Cardiac septum (tissue), 1 donor: ENCODE measurements around the gene IRF4. TPM values are rescaled to one million over a fixed set of nuclear protein-coding genes. Genes with fewer than 3 reads are reported as not detected.

ENCODE experiments used
- DNase-seq: peaks from one replicate; pipeline ENCODE4 v3.0.0-alpha.2; 2020; ENCODE audit warnings: low spot score
- intact Hi-C: fragments of 100-400 bp; cut with DNase I; formaldehyde crosslinking; loops from one replicate; pipeline ENCODE4 v1.14.0; 2022
- total RNA-seq: library from RNA; stranded (reverse); fragmentation: NEBNext Ultra II Directional; extraction: Animal tissue kit (Norgen Biotek cat#: 25700); gene quantifications from one replicate; pipeline ENCODE4 v1.2.1, GENCODE V29; 2021
- donor health status: DM: no; HTN: no; CAD: no.

The IRF4 gene
- total RNA-seq, 1 donor from 2014 or later, result 0.89 TPM

GRCh38 chr6:352896-353470, 38.6 kb upstream of the IRF4 start:
- no peak for DNase-seq
- intact Hi-C loops, result no loop called here

DNA sequence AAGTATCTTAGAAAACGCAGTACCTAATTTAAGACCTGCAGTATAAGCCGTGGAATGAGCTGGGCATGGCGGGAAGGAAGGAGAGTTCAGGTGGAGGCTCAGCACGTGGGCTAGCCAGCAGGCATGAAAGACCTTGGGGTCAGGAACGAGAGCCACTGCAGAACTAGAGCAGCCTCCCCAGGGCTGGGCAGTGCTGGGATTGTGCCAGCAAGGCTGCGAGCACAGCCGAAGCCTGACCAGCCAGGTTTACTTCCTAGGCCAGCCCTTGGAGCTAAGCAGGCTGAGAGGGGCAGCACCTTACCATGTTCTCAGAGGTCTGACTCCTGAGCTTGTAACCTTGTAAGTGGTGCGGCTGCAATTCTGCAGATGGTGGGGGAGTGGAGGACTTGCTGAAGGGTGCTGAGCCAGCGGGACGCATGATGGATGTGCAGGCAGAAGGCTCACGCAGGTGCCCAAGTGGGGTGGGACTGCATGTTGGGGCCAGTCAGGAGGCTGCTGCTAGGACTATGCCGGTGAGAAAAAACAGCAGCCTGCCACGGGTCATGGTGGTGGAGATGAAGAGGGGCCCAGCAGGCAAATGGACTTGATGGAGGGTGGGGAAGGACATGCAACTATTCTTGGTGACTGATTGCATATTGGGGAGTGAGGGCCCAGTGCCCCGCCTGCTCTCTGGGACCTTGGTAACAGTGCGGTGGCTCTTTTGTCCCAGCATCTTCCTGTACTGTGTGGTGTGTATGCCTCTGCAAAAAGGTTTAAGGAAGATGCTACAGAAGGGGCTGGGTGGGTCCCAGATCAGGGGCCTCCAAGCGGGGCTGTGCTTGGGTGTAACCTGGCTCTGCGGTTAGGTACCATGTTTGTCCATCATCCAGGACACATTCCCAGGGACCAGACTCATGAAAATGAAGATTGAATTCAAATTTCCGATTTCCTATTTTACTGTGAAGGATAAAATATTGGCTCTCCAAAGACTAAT, 37.6 kb upstream of the IRF4 start:
- intact Hi-C loops, result no loop called here
- DNase-seq, result no peak

DNA sequence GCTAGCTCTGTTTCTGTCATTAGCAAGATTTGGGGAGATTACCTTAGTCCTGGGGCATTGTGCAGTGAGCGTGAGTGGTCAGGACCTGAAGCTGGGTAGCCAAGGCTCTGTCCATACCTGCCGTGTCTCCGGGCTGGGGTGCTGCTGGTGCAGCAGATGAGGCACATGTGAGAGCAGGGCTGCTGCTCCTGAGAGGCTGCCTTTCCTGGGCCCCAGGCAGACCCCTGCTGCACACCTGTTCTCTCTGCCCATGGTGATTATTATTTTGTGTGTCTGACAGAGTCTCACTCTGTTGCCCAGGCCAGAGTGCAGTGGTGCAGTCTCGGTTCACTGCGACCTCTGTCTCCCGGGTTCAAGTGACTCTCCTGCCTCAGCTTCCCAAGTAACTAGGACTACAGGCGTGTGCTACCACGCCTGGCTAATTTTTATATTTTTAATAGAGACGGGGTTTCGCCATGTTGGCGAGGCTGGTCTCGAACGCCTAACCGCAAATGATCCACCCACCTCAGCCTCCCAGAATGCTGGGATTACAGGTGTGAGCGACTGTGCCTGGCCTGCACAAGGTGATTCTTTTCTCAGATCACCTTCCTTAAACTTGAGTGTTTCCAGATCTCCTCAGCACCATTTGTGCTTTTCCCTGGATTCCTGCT, 36.8 kb upstream of the IRF4 start:
- DNase-seq, result no peak

GRCh38 chr6:355373-356208, 36.0 kb upstream of the IRF4 start:
- no peak for DNase-seq
- intact Hi-C loops, result no loop called here

More for the DNA sequence above, 36.8 kb upstream of the IRF4 start:
- intact Hi-C loops, result no loop called here

DNA sequence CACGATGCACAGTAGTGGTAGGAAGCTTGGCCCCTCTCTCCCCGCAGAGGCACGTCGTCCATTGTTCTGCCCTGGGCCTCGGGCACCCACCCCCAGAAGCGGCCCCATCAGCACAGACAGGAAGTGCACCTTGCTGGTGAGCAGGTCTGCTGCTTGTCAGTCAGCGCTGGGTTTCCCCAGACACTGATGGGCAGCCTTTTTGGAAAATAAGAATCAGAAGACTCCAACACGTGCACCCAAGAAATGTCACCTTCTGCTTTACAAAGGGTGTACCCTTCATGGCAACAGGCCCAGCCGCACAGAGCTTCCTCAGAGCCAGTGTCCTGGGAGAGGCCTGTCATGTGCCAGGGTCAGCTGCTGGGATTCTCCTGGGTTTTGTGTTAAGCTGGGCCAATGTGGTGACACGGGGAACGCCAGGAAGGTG, 34.7 kb upstream of the IRF4 start:
- DNase-seq, result peak; percentile 77
- intact Hi-C loops, result no loop called here

DNA sequence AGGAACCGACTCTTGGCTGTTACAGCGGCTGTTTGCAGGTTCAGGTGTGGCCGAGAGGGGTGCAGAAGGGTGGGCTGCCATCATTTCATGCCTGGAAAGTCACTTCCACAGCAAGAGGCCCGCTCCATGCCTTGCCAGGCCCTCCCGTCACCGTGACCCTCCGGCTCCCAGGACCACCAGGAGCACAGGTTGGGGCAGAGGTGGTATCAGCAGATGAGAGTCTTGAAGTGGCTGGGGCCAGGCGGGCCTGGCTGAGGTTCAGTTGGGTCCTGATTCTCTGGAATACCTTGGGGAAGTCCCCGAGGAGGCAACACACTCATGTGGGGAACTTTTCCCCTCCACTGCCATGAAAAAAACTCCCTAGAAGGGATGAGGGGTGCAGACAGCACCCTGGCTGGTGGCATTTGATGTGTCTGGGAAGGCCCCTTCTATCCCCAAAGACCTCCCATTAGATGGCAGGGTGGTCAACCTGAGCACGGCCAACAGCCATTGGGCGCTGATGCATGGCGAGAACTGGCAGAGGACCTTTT, 34.2 kb upstream of the IRF4 start:
- intact Hi-C loops, result no loop called here
- no peak for DNase-seq

- DNase-seq, result no peak
- intact Hi-C loops, result no loop called here
These were observed 33.7 kb upstream of the IRF4 start for GRCh38 chr6:357791-358341.

DNA sequence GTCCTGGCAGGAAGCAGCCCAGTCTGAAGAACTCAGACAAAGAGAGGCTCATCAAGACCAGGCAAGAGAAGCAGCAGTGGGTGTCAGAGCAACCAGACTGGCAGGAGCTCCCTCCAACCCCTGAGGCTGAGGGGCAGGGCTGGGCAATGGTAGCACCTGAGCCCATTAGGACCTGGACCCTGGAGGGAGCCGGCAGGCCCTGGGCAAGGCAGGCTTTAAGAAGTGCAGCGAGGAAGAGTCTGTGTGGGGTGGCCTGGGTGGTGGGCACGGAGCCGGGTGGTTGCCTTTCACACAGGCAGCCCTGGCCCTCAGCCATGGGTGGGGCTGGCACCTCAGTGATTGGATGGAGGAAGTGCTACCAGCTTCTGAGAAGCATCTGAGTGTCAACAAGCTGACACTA, 33.1 kb upstream of the IRF4 start:
- intact Hi-C loops, result no loop called here
- DNase-seq, result no peak

DNA sequence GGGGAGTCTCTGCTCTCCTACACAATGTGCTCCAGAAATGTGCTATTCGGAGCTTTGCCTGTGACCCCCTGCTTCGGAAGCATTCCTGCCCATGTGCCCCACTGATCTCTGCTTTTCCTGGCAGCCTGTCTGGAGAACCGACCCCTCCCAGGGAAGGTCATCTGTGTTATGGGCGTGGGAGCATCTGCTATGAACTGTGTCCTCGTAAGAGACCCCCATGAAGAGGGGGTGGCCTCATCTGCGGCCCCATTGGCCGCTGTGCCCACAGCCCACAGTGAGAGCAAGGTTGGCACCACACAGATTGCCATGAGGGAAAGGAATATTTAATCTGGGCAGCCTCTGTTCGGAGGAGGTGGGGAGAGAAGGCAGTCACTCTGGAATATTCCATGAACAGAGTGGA, 32.7 kb upstream of the IRF4 start:
- no peak for DNase-seq
- intact Hi-C loops, result no loop called here

DNA sequence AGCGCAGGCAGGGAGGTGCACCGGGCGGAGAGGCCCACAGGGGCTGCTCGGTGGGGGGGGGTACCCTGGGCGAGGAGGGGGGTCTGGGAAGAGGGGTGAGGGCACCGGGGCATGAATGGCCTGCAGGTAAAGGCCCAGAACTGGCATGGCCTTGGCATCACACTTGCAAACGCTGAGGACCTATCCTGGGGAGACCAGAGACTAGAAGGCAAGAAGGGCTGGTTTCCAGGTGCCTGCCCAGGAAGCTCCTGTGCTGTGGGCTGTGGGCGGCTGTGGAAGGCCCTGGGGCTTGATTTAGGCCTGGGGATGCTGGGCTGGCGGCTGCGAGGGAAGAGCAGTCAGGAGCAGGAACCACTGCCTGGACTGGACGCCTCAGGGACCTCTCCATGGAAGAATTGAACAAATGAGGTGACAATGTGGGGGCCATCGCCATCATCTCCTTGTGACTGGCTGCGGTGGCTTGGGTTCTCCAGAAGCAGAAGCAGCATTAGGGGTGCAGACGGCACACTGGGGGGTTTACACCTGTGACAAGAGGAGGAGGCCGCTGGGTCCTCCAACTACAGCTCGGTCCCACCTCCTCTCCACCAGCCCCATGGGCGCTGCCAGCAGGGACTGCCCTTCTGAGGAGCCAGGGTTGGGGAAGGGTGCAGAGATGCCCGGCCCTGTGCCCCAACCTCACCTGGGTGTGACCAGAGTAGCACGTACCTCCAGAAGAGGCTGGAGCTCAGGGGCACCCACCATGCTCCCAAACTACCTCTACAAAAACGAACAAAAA, 32.1 kb upstream of the IRF4 start:
- intact Hi-C loops, result no loop called here
- DNase-seq, result no peak

GRCh38 chr6:360349-360748, 31.2 kb upstream of the IRF4 start:
- intact Hi-C loops, result no loop called here
- no peak for DNase-seq

- intact Hi-C loops, result no loop called here
- no peak for DNase-seq
These were observed 30.7 kb upstream of the IRF4 start for GRCh38 chr6:360764-361373.

DNA sequence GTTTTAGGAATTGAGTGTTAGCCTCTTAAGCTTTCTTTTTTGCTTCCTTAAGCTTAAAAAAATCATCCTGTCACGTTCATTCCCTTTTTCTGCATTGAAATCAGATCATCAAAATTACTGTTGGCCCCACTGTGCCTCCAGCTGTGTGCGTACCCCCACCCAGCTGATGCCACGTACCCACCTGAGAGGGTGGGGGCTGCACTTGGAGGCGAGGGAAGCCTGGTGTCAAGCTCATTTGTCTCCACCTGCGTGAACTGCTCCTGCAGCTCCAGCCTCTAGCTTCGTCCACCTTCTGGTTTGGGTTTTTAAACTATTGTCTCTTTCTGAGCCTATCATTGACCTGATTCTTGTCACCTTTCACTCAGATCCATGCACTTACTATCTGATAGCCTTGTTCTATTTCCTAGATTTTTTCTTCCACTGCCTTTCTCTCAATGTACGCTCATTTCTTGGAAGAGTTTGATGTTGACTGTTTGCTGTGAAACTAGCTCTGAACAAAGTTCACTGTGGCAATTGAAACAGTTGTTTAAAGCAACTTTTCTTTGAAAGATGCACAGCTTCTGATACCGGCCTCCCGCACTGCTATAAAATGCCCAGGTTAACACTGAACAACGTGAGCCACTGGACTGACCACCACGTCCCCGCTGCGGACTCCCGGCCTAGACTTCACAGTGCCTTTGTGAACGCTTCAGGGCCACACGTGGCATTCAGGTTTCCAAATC, 30.0 kb upstream of the IRF4 start:
- DNase-seq, result no peak
- intact Hi-C loops, result no loop called here

DNA sequence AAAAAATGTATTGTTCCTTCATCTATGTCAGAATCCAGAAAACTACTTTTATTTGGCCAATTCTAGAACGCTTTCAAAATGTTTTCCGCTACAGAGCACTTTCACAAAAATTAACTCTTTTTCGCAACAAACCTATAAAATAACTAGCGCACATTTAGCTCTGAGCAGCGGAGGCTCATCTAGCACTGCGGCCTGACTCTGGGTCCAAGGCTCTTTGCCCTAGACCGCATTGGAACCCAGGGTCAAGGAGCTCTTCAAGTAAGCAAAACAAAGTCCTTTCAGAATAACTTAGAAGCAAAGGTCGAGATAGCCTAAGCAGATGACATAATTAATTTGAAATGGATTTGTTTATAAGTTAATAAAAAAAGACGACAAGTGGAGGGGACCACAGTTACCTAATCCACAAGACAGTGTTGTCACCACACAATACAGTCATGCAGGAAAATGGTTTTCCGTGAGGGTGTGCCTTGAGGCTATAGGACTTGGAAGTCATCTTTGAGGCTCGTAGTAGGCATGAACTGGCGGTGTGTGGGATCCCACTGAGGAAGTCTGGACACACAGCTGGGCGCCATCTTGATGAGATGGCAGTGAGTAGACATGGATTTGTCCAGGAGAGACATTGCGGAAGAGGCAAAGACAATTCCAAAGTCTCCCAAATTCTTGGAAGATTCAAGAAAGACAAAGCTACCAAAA, 29.2 kb upstream of the IRF4 start:
- no peak for DNase-seq
- intact Hi-C loops, result no loop called here

GRCh38 chr6:362924-363249, 28.7 kb upstream of the IRF4 start:
- DNase-seq, result no peak
- intact Hi-C loops, result no loop called here

- no peak for DNase-seq
- intact Hi-C loops, result no loop called here
These were observed 28.3 kb upstream of the IRF4 start for GRCh38 chr6:363291-363690.

DNA sequence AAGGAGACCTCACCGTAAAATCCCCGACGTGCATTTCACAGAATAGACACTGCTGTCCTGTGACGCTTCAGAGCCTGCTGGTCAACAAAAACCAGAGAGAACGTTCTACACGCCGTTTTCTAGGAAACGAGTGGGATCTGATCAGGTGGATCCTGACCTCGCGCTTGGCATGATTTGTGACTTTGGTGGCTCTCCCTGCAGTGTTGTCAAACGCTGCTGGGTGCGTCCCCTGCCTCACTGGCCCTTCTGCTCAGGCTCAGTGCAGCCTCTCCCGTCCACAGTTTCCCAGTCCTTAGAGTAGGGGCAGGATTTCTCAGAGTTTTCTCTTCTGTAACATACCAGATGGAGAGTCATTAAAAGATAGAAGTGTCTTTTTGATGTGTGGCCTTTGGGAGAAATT, 27.6 kb upstream of the IRF4 start:
- intact Hi-C loops, result no loop called here
- no peak for DNase-seq
